ENCODE measurements around the gene CTSA. TPM values are rescaled to one million over a fixed set of nuclear protein-coding genes. Genes with fewer than 3 reads are reported as not detected.
"Not testable (repeated sequence)": the region's sequence is repeated elsewhere in the genome, so short reads cannot be mapped to it uniquely, and the experiment has no call there.

The CTSA gene
- polyA plus RNA-seq, 1 donor from 2014 or later = 107 TPM

GRCh38 chr20:45857882-45858216, 33.3 kb upstream of the CTSA start:
- H3K4me3 Mint-ChIP-seq = peak overlapping the region; percentile 92 to 98 (median 94)
- H3K4me1 Mint-ChIP-seq = peaks cover 17 to 31% (median 29%) of the 10 kb centered on the region in 3 donors
- no peaks in the 10 kb centered on the region for H3K9me3 Mint-ChIP-seq
- no peaks in the 10 kb centered on the region for H3K27me3 Mint-ChIP-seq
- H3K36me3 Mint-ChIP-seq = peaks cover 6% of the 10 kb centered on the region
- H3K27ac Mint-ChIP-seq = peak overlapping the region; percentile 79 to 94 (median 93)

DNA sequence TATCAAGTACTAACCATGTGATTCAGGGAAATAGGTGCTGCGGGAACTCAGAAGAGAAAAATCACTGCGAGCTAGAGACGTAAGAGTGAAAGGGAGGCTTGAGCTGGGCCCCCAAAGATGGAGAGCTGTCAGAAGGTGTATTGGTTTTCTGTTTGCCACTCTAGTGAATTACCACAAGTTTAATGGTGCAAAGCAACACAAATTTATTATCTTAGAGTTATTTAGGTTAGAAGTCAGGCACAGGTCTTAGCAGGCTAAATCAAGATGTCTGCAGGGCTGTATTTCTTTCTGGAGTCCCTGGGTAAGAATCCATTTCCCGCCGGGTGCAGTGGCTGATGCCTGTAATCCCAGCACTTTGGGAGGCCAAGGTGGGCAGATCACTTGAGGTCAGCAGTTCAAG, 31.2 kb upstream of the CTSA start:
- peaks cover 12 to 28% (median 27%) of the 10 kb centered on the region in 3 donors for H3K4me1 Mint-ChIP-seq
- peak overlapping the region in 1 of 4 donors; percentile 39 for H3K4me3 Mint-ChIP-seq
- no peak overlapping the region for H3K27ac Mint-ChIP-seq

DNA sequence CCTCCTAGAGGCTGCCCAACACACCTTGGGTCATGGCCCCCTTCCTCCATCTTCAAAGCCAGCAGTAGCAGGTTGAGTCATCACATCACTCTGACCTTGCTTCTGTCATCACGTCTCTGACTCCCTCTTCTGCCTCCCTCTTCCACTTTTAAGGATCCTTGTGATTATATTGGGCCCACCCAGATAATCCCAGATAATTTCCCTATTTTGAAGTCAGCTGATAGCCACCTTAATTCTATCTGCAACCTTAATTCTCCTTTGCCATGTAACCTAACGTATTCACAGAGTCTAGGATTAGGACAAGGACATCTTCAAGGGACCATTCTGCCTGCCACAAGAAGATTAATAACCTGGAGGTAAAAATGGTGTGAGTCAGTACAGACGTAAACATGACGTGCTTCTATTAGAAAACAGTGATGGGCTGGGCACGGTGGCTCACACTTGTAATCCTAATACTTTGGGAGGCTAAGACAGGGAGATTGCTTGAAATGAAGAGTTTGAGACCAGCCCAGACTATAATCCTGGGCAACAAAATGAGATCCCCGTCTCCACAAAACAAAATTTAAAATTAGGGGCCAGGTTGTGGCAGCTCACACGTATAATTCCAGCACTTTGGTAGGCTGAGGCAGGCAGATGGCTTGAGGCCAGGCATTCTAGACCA, 30.4 kb upstream of the CTSA start:
- peak overlapping the region in 1 of 4 donors; percentile 14 for H3K4me3 Mint-ChIP-seq
- peaks cover 6% of the 10 kb centered on the region for H3K36me3 Mint-ChIP-seq
- no peaks in the 10 kb centered on the region for H3K9me3 Mint-ChIP-seq
- H3K4me1 Mint-ChIP-seq = peaks cover 12 to 28% (median 24%) of the 10 kb centered on the region in 3 donors
- H3K27ac Mint-ChIP-seq = no peak overlapping the region
- no peaks in the 10 kb centered on the region for H3K27me3 Mint-ChIP-seq

More for the DNA sequence above, 31.2 kb upstream of the CTSA start:
- H3K9me3 Mint-ChIP-seq = no peaks in the 10 kb centered on the region
- peaks cover 6% of the 10 kb centered on the region for H3K36me3 Mint-ChIP-seq
- H3K27me3 Mint-ChIP-seq = no peaks in the 10 kb centered on the region

- no peaks in the 10 kb centered on the region for H3K9me3 Mint-ChIP-seq
- H3K4me3 Mint-ChIP-seq = no peak overlapping the region
- H3K36me3 Mint-ChIP-seq = peaks cover 6% of the 10 kb centered on the region
- H3K4me1 Mint-ChIP-seq = peaks cover 12 to 22% (median 19%) of the 10 kb centered on the region in 3 donors
- no peak overlapping the region for H3K27ac Mint-ChIP-seq
- no peaks in the 10 kb centered on the region for H3K27me3 Mint-ChIP-seq
Measured at GRCh38 chr20:45861221-45862075, 29.7 kb upstream of the CTSA start.

DNA sequence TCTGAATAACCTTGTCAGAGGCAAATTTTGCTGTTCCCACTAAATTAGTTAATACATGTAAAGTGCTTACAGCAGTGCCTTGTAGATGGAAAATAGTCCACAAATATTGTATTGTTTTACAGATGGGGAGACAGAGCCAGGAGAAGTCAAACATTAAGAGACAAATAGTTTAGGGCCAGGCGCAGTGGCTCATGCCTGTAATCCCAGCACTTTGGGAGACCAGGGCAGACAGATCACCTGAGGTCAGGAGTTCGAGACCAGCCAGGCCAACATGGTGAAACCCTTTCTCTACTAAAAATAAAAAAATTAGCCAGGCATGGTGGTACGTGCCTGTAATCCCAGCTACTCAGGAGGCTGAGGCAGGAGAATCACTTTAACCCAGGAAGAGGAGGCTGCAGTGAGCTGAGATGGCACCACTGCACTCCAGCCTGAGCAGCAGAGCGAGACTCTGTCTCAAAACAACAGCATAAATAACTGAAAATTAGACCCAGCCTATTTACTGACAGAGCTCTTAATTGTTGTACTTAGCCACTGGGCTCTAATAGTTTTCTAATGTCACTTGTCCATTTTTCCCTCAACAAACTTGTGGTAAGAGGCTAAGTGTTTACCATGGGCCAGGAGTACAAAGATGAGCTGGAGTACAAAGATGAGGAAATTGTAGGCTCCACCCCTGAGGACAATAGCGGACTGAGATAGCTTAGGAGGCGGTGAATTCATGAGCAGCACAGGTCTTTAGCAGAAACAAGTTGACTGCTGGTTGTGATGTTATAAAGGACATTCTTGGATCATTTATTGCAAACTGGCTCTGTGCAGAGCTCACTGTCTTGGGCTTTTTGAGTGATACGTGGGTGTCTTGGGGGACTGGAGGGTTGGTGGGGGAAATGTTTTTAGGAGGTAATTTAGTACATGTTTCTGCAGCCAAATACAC, 27.3 kb upstream of the CTSA start:
- Mint-ChIP-seq H3K36me3 (peaks cover 6% of the 10 kb centered on the region), H3K27me3 (no peaks in the 10 kb centered on the region), H3K27ac (no peak overlapping the region), H3K4me1 (peaks cover 3 to 8% (median 7%) of the 10 kb centered on the region in 3 donors), H3K4me3 (no peak overlapping the region), H3K9me3 (no peaks in the 10 kb centered on the region)

DNA sequence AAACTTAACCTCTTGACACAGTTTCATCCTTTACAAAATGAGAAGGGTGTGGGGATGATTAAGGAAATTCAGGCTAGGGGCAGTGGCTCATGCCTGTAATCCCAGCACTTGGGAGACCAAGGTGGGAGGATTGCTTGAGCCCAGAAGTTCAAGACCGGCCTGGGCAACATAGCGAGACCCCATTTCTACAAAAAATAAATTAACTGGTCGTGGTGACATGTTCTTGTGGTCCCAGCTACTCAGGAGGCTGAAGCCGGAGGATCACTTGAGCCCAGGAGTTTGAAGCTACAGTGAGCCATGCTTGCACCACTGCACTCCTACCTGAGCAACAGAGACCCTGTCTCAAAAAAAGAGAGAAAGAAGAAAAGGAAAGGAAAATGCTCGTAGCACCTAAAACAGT, 24.7 kb upstream of the CTSA start:
- Mint-ChIP-seq H3K27ac (no peak overlapping the region), H3K4me1 (peaks cover 0 to 3% (median 0%) of the 10 kb centered on the region in 3 donors), H3K27me3 (no peaks in the 10 kb centered on the region), H3K4me3 (no peak overlapping the region), H3K9me3 (no peaks in the 10 kb centered on the region), H3K36me3 (peaks cover 2% of the 10 kb centered on the region)

DNA sequence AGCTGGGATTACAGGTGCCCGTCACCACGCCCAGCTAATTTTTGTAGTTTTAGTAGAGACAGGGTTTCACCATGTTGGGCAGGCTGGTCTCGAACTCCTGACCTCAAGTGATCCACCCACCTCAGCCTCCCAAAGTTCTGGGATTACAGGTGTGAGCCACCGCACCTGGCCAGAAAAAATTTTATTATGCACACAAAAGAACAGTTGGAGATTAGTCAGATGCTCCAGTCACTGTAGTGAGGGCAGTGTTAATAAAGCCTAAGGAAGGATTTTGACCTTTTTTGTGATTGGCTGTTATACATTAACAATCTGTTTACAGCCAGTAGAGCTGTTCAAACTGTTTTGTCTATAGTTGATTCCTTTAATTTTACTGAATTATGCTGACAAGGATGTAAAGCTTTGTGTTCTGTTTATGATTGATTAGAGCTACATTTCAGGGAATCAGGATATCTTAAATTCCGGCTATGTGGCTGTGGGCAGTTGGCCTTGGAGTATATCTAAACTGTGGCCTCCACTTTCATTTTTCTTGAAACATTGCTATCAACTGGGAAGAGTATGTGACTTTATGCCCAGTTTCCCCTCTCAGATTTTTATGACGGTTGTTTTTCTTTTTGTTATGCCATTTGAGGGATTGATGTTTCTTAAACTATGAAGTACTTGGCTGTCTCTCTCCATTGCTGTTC, 23.9 kb upstream of the CTSA start:
- no peaks in the 10 kb centered on the region for H3K27me3 Mint-ChIP-seq
- H3K27ac Mint-ChIP-seq = no peak overlapping the region
- H3K4me1 Mint-ChIP-seq = peaks cover 0 to 3% (median 0%) of the 10 kb centered on the region in 3 donors
- peaks cover 2% of the 10 kb centered on the region for H3K36me3 Mint-ChIP-seq
- no peaks in the 10 kb centered on the region for H3K9me3 Mint-ChIP-seq
- H3K4me3 Mint-ChIP-seq = no peak overlapping the region

GRCh38 chr20:45867819-45868176, 23.3 kb upstream of the CTSA start:
- Mint-ChIP-seq H3K9me3 (no peaks in the 10 kb centered on the region), H3K27ac (no peak overlapping the region), H3K4me3 (no peak overlapping the region), H3K36me3 (peaks cover 2% of the 10 kb centered on the region), H3K27me3 (no peaks in the 10 kb centered on the region), H3K4me1 (peaks cover 0 to 3% (median 0%) of the 10 kb centered on the region in 3 donors)

- Mint-ChIP-seq H3K4me1 (peaks cover 0 to 3% (median 0%) of the 10 kb centered on the region in 3 donors), H3K9me3 (no peaks in the 10 kb centered on the region), H3K27ac (no peak overlapping the region), H3K27me3 (no peaks in the 10 kb centered on the region), H3K4me3 (no peak overlapping the region), H3K36me3 (peaks cover 2% of the 10 kb centered on the region)
Measured at GRCh38 chr20:45872626-45873025, 18.5 kb upstream of the CTSA start.

GRCh38 chr20:45873409-45874103, 17.6 kb upstream of the CTSA start:
- Mint-ChIP-seq H3K27ac (no peak overlapping the region), H3K27me3 (no peaks in the 10 kb centered on the region), H3K9me3 (no peaks in the 10 kb centered on the region), H3K4me1 (no peaks in the 10 kb centered on the region), H3K4me3 (no peak overlapping the region), H3K36me3 (peaks cover 2% of the 10 kb centered on the region)

GRCh38 chr20:45874104-45874481, 17.0 kb upstream of the CTSA start:
- H3K36me3 Mint-ChIP-seq, H3K27ac Mint-ChIP-seq, H3K4me3 Mint-ChIP-seq, H3K4me1 Mint-ChIP-seq, H3K9me3 Mint-ChIP-seq, H3K27me3 Mint-ChIP-seq: not testable (repeated sequence)

DNA sequence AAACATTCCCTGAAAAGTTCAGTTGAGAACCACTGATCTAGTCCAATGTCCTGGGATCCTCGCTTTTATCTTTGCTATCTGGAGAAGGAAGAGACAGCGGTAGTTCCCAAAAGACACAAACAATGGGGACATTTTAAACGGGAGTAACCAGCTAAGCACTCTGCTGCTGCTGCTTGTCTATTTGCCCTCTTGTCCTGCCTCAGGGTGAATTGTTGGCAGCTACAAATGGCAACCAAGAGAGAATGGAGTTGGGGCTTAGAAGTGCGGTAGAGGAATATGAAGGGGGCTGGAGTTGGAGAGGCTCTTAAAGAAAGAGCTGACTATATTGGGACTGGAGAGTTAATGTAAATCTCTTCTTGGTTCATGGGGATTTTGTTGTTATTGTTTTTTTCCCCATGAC, 16.6 kb upstream of the CTSA start:
- H3K4me1 Mint-ChIP-seq = no peaks in the 10 kb centered on the region
- H3K36me3 Mint-ChIP-seq = peaks cover 2% of the 10 kb centered on the region
- no peaks in the 10 kb centered on the region for H3K27me3 Mint-ChIP-seq
- no peak overlapping the region for H3K27ac Mint-ChIP-seq
- H3K9me3 Mint-ChIP-seq = no peaks in the 10 kb centered on the region
- no peak overlapping the region for H3K4me3 Mint-ChIP-seq

- Mint-ChIP-seq H3K9me3 (no peaks in the 10 kb centered on the region), H3K36me3 (no peaks in the 10 kb centered on the region), H3K4me3 (no peak overlapping the region), H3K27me3 (no peaks in the 10 kb centered on the region), H3K27ac (no peak overlapping the region), H3K4me1 (peaks cover 13 to 20% (median 17%) of the 10 kb centered on the region in 3 donors)
Measured at GRCh38 chr20:45878076-45878761, 12.9 kb upstream of the CTSA start.
